ENCODE data around the gene GTF2F2. TPM values are rescaled to one million over a fixed set of nuclear protein-coding genes. Genes with fewer than 3 reads are reported as not detected.

The GTF2F2 gene
- total and polyA plus RNA-seq, 2 donors = 31.0 to 34.0 TPM

DNA sequence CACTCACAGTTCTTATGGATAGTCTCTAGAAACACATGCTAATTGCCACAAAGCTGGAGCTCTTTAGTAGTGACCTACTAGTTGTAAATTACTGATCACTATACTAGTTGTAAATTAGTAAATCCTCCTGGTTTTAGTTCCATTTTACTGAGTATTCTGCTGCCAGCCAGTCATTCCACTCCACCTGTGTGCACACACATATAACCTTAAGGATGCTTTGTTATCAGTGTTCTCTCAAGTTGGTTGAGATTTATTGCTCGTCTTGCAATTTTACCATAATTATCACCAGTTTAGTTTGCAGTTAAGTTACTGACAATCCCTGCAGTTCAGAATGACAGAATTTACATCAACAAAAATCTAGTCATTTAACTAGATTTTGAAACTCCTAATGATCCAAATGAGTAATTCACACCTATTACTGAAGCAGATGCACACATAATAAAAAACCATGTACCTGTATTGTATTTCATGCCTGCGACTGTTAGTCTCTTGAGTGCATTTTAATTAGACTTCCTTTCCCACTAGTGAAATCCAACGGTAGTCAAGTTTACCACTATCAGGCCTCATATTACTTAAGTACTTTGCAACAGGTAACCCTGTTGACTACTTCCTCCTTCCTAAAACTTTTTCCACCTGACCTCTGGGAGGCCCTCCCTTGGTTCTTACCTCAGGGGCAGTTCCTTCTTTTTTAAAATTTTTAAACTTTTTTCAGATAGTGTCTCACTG, 213.1 kb downstream of the GTF2F2 start:
- Histone ChIP-seq H3K4me3 (ENCODE audit: low read length in 2 of 2) (no peak overlapping the region), H3K27me3 (ENCODE audit: control insufficient read depth in 2 of 2, insufficient read depth in 1 of 2, low read length in 1 of 2) (no peaks in the 10 kb centered on the region), H3K4me1 (ENCODE audit: control insufficient read depth in 2 of 2, insufficient read depth in 2 of 2, low read length in 2 of 2) (peaks cover 21 to 38% of the 10 kb centered on the region in 2 donors), H3K27ac (ENCODE audit: low read depth in 1 of 2, low read length in 1 of 2) (no peak overlapping the region), H3K36me3 (ENCODE audit: control insufficient read depth in 2 of 2, insufficient read depth in 2 of 2, low read length in 1 of 2) (peaks cover 31 to 52% of the 10 kb centered on the region in 2 donors), H3K9me3 (ENCODE audit: control insufficient read depth in 2 of 2, insufficient read depth in 1 of 2, low read length in 1 of 2) (no peaks in the 10 kb centered on the region)
- no peak for DNase-seq (ENCODE audit: low read depth in 6 of 9, low spot score in 9 of 9)
- 60% methylated on average over 3 of the region's 3 CpGs for WGBS

Other genes starting within 250 kb of the GTF2F2 start
- 3.0 TPM for gene NUFIP1, start 131.0 kb upstream of the GTF2F2 start, total RNA-seq
- gene NUFIP1, start 131.0 kb upstream of the GTF2F2 start, polyA plus RNA-seq = 4.1 TPM
- gene GPALPP1, start 131.0 kb upstream of the GTF2F2 start, total RNA-seq = 38.7 TPM
- 18.2 TPM for gene GPALPP1, start 131.0 kb upstream of the GTF2F2 start, polyA plus RNA-seq
- not detected for gene KCTD4, start 80.5 kb downstream of the GTF2F2 start, total RNA-seq
- gene KCTD4, start 80.5 kb downstream of the GTF2F2 start, polyA plus RNA-seq = not detected
- 4,768 TPM for gene TPT1, start 220.7 kb downstream of the GTF2F2 start, total RNA-seq
- gene TPT1, start 220.7 kb downstream of the GTF2F2 start, polyA plus RNA-seq = 12,260 TPM

Measured in thymus (tissue), 11 donors.